ENCODE data around the gene ATP6V0D1.

Gene ATP6V0D1

GRCh38 chr16:67460961-67461360 lies 20.0 kb downstream of the ATP6V0D1 start:
- FAIRE-seq, result no peak

- no peak for FAIRE-seq
Observed at GRCh38 chr16:67460168-67460567, 20.8 kb downstream of the ATP6V0D1 start.

GRCh38 chr16:67459861-67460150 lies 21.2 kb downstream of the ATP6V0D1 start:
- no peak for FAIRE-seq

GRCh38 chr16:67459066-67459860 lies 21.7 kb downstream of the ATP6V0D1 start:
- no peak for FAIRE-seq

GRCh38 chr16:67458121-67458641 lies 22.8 kb downstream of the ATP6V0D1 start:
- no peak for FAIRE-seq

GRCh38 chr16:67457611-67458010 lies 23.3 kb downstream of the ATP6V0D1 start:
- no peak for FAIRE-seq

- no peak for FAIRE-seq
Observed at GRCh38 chr16:67456391-67457081, 24.4 kb downstream of the ATP6V0D1 start.

- FAIRE-seq, result no peak
Observed at GRCh38 chr16:67454852-67455251, 26.1 kb downstream of the ATP6V0D1 start.

- no peak for FAIRE-seq
Observed at GRCh38 chr16:67454104-67454503, 26.9 kb downstream of the ATP6V0D1 start.

GRCh38 chr16:67451704-67452435 lies 29.1 kb downstream of the ATP6V0D1 start:
- no peak for FAIRE-seq

- no peak for FAIRE-seq
Observed at GRCh38 chr16:67451061-67451703, 29.8 kb downstream of the ATP6V0D1 start.

- no peak for FAIRE-seq
Observed at GRCh38 chr16:67449739-67450138, 31.2 kb downstream of the ATP6V0D1 start.

GRCh38 chr16:67449336-67449735 lies 31.6 kb downstream of the ATP6V0D1 start:
- FAIRE-seq, result no peak

- no peak for FAIRE-seq
Observed at GRCh38 chr16:67448580-67448979, 32.4 kb downstream of the ATP6V0D1 start.

GRCh38 chr16:67447508-67448076 lies 33.4 kb downstream of the ATP6V0D1 start:
- FAIRE-seq, result no peak

GRCh38 chr16:67446968-67447507 lies 33.9 kb downstream of the ATP6V0D1 start:
- FAIRE-seq, result no peak

- no peak for FAIRE-seq
Observed at GRCh38 chr16:67445913-67446907, 34.7 kb downstream of the ATP6V0D1 start.

- FAIRE-seq, result no peak
Observed at GRCh38 chr16:67445441-67445912, 35.5 kb downstream of the ATP6V0D1 start.

GRCh38 chr16:67445126-67445426 lies 35.9 kb downstream of the ATP6V0D1 start:
- FAIRE-seq, result no peak

- no peak for FAIRE-seq
Observed at GRCh38 chr16:67444259-67445125, 36.5 kb downstream of the ATP6V0D1 start.

Data from colon (tissue), 2 donors.